Measurements from ENCODE around the gene EPS8.
"Not testable (repeated sequence)": the region's sequence is repeated elsewhere in the genome, so short reads cannot be mapped to it uniquely, and the experiment has no call there.

EPS8 gene

DNA sequence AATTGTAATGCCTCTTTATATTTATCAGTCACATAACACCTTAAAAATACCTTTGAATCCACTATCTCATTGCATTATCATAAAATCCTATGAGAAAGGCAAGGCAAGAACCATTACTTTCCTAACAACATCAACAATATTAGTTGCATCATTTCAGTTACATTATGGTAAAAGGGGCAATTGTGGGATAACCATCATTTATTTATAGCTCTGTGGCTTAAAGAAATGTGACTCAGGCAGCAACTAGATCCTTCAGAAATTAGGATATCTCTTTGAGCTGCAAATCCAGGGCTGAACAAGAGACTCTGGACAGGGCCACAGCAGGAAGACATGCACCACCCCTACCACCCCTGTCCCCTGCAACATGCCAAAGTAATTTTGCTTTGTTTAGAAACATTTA, 36.4 kb downstream of the EPS8 start:
- no peak for DNase-seq

DNA sequence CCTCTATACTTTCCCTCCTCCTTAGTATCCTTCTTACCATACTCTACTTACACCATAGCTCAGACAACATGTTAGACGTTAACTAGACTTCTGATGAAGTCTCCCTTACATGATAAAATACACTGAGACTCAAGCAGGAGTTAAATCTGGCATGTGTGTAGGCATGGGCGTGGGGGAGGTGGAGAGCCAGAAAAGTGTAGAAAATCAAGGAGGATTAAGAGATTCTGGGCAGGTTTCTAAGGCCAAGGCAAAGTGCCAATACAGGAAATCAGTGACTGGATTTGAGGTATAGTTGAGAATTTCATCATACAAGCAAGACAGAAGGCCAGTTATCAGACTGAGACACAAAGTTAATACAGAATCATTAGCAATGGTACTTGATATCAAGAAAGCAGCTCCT, 37.4 kb downstream of the EPS8 start:
- no peak for DNase-seq

DNA sequence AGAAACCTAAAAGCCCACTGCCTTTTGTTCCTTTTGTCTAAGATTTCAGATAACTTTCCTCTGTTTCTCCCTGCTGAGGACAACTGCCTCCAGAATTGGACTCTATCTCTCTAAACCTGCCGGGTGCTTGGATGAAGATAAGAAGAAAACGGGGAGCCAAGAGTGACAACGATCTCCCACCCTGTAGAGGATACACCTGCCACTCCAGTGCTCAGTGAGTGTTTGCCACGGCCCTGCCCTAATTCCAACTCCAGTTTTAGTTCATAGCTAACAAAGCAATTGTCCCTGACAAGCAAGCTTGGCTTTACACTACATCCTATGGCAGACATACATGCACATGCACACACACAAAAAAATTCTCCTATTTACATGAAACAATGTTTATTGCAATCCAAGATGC, 39.3 kb downstream of the EPS8 start:
- DNase-seq: no peak

DNA sequence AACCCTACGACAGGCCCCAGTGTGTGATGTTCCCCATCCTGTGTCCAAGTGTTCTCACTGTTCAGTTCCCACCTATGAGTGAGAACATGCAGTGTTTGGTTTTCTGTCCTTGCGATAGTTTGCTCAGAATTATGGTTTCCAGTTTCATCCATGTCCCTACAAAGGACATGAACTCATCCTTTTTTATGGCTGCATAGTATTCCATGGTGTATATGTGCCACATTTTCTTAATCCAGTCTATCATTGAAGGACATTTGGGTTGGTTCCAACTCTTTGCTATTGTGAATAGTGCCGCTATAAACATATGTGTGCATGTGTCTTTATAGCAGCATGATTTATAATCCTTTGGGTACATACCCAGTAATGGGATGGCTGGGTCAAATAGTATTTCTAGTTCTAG, 47.3 kb downstream of the EPS8 start:
- DNase-seq: not testable (repeated sequence)

DNA sequence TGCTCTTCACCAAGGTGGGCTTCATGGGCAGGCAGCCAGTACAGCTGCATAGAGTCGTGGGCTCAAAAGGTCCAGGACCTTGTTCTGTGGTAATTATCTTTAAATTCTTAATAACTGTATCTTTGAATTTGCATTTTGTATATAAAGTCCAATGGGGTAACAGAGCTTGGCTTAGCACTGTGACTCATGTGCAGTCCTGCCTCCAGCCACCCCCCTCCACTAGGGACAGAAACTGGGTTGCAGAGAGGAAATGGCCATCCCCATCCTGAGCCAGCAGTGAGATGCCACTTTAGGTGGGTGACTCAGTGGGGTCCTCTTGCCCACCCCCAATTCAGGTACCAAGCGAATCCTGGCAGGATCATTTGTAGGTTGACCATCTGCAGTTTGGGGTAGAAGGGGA, 48.1 kb downstream of the EPS8 start:
- DNase-seq: no peak

DNA sequence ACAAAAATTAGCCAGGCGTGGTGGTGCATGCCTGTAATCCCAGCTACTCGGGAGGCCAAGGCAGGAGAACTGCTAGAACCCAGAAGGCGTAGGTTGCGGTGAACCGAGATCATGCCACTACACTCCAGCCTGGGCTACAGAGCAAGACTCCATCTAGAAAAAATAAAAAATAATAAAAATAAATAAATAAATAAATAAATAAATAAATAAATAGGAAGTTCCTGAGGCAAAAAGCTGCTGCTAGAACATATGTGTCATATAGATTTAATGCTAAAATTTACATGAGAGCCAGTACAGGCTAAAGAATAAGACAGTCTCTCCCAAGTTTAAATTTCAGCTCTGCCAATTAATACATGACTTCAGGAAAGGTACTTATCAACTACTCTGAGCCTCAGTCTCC, 48.8 kb downstream of the EPS8 start:
- DNase-seq: not testable (repeated sequence)

DNA sequence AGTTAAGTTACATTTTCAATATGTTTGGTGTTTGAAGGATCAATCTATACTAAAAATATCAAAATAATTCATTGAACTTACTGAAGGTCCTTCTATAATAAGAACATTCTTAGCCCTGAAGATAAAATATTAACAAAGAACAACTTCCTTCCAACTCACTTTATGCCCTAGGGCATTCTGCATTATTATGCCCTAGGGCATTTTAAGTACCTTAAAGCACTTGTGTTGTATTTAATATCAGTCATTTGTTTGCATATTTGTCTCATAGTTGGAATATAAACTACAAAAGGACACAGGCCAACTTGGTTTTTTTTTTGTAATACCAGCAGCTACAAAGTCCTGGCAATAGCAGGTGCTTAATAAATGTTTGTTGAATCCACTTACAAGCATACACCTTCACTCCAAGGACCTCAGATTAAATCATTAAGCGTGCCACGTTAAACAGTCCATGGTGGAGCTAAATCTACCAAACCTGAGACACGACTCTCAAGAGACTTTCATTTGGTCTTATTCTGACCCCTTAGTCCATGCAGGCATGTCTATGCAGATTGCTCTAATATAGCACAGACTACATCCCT, 50.7 kb downstream of the EPS8 start:
- DNase-seq: no peak

DNA sequence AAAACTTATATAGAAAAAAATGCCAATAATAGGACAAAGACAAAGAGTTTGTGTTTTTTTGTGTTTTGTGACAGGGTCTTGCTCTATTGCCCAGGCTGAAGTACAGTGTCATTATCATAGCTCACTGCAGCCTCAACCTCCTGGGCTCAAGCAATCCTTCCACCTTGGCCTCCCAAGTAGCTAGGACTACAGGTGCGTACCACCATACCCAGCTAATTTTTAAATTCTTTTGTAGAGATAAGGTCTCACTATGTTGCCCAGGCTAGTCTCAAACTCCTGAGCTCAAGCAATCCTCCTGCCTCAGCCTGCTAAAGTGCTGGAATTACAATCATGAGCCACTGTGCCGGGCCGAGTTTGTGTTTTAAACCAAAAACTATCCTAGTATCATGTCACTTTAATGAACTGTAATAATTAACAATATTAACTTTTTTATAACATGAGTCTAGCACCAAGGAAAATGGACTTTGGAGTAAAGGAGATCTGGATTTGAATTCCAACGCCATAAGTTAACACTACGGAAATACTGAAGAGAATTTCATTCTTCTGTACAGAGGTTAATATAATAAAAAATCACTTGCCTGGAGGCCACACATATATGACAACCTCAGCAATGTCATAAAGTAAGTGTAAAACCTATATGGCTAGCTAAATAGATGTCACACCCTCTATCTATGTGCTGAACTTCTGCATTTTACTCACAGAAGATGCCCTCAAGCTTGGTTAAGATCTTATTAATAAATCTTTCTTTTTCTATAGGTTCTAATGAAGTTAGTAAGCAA, 53.2 kb downstream of the EPS8 start:
- no peak for DNase-seq

DNA sequence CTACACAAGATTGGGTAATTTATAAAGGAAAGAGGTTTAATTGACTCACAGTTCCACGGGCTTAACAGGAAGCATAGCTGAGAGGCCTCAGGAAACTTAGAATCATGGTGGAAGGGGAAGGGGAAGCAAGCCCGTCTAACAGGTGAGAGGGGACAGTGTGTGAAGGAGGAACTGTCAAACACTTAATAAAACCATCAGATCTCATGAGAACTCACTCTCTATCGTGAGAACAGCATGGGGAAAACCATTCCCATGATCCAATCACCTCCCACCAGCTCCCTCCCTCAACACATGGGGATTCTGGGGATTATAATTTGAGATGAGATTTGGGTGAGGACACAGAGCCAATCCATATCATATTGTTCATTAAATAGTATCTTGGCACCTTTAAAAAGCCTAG, 56.1 kb downstream of the EPS8 start:
- DNase-seq: no peak

DNA sequence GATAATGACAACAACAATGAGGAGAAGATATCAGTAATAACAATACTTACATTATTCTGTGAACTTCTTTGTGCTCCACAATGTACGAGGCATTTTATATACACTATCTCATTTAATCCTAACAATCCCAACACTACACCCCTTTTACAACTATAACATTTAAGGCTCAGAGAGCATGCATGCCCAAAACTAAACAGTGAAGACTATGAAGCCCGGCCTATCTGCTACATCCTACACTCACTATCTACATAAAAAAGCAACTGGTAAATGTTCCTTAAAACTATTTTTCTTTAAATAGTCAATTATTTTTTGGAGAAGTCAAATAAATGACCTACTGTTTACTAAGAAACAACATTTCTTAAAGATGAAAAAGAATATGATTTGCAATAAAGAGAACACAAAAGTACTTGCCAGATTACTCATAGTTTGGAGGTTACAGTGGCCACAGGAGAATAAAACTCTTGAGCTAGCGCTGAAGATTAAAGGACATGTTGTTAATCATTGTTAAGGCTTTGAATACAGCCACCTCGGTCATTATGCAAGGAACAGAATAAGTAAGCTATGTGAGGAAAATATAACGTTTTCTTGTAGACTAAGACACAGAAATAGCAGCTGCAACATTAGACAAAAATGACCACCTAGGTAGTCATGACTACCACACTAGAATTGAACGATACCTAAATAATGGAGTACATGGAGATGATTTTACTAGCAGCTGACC, 56.7 kb downstream of the EPS8 start:
- no peak for DNase-seq

DNA sequence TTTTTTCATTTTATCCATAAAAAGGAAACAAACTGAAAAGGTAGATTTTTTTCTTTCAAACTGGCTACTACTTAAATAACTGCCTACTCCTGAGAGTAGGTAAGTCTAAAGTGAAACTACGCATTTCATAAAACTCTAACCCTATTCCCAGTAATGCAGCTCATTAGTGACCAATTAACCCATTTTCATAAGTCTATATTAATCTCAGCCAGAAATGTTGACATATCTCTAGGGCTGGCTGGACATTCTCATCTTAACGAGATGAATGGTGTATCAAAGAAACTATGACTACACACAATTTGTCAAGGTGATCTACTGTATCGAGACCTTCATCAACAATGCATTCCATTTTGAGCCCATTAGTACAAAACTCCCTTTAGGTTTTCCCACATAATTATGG, 57.2 kb downstream of the EPS8 start:
- DNase-seq: no peak

DNA sequence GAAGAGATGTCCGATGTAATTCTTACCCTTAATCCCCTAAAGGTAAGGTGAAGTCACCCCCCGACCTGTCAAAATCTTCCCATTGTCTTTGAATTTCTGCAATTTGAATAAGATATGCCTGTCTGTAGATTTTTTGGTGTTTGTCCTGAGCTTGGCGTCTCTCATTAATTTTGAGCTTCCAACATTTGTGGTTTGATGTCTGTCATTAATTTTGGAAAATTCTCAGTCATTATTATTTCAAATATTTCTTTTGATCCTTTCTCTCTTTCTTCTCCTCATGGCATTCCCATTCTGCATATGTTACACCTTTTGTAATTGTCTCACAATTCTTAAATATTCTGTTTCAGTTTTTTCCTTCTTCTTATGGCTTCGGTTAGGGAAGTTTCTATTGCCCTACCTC, 60.1 kb downstream of the EPS8 start:
- DNase-seq: no peak

DNA sequence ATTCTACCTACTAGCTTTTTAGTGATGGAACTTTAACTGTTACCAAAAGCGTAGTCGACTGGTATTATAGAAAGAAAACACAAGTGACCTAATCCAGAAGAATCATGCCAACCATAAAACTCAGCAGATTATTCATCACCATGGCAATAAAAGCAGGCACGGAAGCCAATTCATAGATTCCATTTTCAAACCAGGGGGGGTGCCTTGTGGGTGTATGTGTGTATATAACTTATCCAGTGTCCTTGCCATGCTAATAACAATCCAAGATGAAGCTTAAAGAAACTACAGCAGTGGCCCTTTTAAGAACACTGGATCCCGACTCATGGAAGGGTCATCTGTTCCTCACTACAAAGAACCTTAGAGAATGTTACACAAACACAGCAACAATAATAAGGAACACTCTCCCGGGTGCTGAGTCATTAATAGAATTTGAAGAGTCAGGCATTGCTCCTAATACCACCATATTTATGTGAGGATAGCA, 61.0 kb downstream of the EPS8 start:
- DNase-seq: no peak

DNA sequence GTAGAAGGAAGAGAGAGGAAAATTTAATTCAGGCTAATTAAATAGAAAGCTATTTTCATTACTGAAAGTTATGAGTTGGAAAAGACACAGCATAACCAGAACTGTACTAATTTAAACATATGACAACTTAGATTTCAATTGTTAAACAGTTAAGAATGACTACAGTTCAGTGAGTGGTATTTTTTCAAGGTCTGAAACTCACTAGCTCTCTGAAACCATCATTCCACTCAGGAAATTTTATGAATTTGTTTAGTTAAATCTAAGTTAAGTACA, 62.4 kb downstream of the EPS8 start:
- DNase-seq: no peak

DNA sequence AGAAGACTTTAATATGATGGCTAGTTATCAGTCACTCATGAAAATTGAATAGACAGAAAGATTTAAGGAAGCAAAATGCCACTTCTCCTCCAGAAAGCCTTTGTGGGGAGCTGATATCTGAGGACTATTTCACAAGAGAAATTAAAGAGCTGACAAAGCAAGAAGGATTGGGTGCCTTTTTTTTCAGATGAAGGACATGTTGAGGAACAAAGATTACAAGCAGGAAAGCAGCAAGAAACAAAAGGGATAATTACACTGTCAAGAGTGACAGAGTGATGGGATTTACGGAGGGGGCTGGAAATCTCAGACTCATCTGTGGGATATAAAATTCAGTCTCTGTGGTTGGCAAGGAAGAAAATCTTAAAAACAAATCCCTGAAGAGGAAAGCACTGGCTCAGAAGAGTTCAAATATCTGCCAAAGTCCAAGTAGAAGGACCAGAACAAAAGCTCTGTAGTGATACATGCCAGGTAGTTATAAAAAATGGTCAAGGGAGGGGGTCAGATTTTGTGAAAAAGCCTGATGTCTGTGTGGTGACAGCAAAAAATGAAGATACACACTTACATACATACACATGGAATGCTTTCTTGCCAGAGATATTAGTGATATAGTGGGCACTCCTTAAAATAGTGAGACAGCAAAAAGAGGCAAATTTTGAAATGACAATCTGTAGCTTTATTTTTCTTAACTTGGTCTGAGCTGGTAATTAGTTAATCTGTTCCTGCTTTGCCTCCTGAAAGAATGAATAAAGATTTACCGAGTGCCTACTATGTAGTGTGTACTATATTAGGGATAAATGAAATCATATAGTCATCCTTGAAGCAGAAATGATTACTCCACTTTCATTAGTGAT, 62.9 kb downstream of the EPS8 start:
- no peak for DNase-seq

DNA sequence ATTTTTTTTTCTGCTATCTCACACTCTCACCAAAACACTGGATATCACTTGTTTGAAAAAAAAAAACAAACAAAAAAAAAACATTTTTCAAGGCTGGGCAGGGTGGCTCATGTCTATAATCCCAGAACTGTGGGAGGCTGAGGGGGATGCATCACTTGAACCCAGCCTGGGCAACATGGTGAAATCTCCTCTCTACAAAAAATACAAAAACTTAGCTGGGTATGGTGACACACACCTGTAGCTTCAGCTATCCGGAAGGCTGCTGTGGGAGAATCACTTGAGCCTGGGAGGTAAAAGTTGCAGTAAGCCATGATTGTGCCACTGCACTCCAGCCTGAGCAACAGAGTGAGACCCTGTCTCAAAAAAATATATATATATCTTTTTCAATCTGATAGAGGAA, 66.2 kb downstream of the EPS8 start:
- DNase-seq: no peak

DNA sequence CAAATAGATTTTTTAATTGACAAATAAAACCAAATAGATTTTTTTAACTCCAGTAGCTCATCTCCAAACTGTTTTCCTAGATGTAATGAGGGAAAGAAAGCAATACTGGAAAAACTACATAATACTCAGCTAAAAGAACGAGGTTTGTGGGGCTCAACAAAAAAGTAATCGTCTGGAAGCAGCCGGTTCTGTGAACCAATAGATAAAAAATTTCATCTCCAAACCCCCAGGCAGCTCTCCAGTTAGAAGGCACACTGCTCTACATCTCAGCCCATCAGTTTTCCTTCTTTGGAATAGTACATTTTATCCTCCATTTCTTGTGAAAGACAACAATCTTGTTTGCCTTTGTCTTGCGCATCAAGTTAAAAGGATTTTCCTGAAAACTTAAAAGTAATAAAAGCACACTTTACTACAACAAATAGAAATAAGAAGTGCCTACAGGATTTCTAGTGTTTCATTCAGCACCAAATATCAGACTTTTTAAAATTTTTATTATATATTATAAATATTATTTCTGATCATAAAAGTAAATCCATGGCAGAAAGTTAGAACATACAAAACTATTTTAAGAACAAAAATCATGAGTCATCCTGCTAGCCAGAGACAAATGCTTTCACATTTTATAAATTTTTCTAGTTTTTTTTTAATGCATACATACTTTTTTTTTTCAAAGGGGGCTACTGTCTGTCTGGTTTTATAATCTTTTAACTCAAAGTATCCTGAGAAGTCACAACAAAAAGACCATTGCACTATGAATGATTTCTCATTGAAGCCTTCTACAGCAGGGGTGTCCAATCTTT, 67.7 kb downstream of the EPS8 start:
- DNase-seq: no peak

DNA sequence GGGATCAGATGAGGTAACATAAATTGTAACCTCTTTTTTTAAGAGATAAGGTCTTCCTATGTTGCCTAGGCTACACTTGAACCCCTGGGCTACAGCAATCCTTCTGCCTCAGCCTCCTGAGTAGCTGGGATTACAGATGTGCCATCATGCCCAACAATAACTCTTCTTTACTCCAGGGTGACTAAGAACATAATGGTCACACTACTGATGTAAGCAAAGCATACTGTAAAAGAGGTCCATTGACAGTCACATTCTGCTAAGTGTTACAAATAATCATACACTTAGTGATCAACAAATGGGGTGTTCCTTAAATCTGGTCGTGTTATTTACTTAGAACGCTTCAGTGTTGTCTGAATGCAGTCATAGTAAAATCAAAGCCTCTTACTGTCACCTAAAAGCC, 68.9 kb downstream of the EPS8 start:
- no peak for DNase-seq

DNA sequence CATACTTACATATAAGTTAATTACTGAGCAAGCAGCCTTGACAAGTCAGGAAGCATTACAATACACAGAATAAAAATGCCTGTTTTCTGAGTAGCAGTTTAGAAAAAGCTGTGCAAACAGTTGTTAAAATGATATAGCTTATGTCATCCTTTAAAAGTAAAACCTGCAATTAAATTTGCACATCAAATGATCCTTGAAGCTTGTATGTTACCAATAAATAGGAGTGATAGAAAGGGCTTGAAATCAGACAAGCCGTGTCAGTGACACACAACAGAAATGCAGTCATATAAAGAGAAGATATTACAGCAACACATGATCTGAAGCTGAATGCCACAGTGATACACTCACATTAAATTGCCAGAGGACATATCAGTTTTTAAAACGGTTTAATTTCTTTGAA, 70.0 kb downstream of the EPS8 start:
- DNase-seq: peak; percentile 32 to 49

DNA sequence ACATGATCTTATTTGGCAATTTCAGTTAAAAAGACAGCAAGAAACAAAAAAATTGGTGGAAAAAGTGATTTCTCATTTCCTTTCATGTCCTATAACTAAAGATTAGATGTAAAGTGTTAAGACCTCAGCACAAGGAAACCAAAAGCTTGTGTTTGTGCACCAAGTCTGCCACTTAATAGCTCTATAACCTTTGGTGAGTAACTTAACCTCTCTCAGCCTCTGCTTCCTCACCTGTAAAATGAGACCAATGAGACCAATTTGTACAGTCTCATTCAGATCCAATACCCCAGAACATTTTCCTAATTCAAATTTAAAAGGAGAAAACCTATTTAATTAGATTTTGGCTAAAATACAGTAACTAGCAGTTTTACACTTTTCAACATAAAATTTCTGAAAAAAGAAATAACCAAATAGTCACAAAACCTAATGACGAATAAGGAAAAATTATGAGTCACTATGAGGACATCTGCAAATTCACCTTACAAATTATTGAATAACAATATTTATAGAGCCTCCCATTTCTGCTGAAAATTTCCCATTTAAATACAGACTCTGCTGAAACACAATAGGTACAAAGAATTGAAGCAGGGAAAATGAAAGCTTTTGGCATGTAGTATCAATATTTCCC, 71.1 kb downstream of the EPS8 start:
- no peak for DNase-seq

DNA sequence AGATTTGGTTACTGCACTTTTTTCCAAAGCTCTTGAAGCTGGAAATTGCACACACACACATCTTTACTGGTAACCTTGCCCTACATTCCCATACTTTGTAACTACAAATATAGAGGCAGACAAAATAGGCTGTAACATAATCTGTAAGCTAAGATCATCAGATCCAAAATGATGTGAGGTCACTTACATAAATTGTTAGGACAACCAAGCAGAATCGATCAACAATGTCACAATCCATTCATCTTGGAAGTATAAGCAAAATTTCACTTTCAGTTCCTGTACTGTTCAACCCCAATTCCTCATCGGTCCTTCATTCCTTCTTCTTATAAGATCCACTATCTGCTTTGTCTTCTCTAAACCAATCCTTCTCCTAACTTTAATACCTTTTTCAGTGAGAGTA, 72.6 kb downstream of the EPS8 start:
- no peak for DNase-seq

DNA sequence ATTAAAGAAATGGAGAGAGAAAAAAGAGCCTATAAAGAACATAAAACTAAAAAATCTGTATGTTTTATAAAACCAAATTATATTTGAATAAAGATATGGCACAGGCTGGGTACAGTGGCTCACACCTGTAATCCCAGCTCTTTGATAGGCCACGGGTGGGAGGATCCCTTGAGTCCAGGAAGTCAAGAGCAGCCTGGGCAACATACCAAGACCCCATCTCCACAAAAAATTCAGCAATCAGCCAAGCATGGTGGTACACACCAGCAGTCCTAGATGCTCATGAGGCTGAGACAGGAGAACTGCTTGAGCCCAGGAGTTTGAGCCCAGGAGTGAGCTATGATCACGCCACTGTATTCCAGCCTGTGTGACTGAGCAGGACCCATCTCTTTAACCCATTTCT, 74.9 kb downstream of the EPS8 start:
- DNase-seq: no peak
